SIG-M5 treated with dmso at 0.1 percent for 504 hours (cell line): ENCODE measurements around the gene KRTAP10-2.
"Not testable (repeated sequence)": the region's sequence is repeated elsewhere in the genome, so short reads cannot be mapped to it uniquely, and the experiment has no call there.

Source experiments
- DNase-seq: peaks from one replicate; lab custom pipeline; 2025; ENCODE audit not compliant: unreplicated experiment; lab: John Stamatoyannopoulos, UW

KRTAP10-2 gene, protein sequence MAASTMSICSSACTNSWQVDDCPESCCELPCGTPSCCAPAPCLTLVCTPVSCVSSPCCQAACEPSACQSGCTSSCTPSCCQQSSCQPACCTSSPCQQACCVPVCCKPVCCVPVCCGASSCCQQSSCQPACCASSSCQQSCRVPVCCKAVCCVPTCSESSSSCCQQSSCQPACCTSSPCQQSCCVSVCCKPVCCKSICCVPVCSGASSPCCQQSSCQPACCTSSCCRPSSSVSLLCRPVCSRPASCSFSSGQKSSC

GRCh38 chr21:44551340-44551961, at the start of gene KRTAP10-2:
KRTAP10-2 (minus strand) TSS chr21:44551505; CDS start chr21:44551458, 47 bp downstream.
- no peak for DNase-seq

DNA sequence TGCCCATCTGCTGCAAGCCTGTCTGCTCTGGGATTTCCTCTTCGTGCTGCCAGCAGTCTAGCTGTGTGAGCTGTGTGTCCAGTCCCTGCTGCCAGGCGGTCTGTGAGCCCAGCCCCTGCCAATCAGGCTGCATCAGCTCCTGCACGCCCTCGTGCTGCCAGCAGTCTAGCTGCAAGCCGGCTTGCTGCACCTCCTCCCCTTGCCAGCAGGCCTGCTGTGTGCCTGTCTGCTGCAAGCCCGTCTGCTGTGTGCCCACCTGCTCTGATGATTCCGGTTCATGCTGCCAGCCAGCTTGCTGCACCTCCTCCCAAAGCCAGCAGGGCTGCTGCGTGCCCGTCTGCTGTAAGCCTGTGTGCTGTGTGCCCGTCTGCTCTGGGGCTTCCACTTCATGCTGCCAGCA, 49.8 kb upstream of the KRTAP10-2 start:
- DNase-seq, result not testable (repeated sequence)

DNA sequence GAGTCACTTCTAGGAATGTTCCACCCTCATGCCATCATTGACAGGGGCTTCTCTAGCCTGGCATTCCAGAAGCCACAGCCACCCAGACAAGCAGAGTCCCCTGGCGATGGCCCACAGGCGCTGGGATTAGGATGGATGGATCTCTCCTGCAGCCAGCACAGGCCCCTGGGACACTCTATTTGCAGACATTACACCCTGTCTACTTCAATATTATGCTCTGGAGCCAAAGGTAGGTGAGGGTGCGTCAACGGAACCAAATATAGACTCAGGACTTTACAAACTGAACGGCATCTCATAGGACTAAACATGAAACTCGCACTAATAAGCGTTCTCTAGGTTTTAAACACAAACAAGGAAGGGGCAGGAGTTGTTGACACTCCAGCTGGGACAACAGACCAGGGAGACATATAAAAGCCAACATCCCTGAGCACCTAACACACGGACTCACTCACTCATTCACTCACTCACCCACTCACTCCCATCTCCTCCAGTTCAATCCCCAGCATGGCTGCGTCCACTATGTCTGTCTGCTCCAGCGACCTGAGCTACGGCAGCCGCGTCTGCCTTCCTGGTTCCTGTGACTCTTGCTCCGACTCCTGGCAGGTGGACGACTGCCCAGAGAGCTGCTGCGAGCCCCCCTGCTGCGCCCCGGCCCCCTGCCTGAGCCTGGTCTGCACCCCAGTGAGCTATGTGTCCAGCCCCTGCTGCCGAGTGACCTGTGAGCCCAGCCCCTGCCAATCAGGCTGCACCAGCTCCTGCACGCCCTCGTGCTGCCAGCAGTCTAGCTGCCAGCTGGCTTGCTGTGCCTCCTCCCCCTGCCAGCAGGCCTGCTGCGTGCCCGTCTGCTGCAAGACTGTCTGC, 49.0 kb upstream of the KRTAP10-2 start, which contains the start of gene KRTAP10-7:
TSS of gene KRTAP10-7 (plus strand) at position 480 of the 861 bp plus-strand sequence. CDS start at position 505, 25 bp downstream.
- DNase-seq, result not testable (repeated sequence)

DNA sequence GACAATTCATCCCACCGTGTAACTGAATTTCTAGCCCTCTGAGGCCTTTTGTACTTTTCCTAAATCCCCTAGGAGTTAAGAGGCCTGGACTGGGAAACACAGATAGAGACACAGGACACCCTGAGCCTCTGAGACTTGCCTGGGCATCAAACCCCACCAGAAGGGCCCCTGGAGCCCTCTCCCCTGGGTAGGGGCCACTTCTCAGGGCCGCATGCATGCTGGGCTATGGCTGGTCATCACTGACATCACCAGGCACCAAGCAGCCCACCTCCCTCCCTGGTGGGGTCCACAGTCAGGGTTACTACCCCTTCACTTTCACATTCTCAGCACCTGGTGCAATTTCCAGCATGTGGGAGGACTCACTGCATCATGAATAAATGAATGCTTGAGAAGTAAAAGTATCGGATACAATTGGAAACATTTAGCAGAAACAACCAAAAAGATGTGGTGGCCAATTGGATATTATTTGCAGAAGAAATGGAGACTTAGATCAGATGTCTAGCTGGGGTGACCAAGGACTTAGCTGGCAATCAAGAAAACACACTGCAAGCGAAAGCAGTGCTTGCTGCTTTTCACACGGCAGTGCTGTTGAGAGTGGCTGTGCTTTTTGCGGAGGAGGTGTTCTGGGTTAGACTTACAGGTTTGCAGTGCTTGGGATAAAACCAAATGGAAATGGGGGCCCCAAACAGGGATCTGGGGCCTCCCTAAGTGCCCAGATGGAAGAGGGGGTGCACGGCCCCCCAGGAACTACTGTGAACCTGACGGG, 48.1 kb upstream of the KRTAP10-2 start:
- no peak for DNase-seq

DNA sequence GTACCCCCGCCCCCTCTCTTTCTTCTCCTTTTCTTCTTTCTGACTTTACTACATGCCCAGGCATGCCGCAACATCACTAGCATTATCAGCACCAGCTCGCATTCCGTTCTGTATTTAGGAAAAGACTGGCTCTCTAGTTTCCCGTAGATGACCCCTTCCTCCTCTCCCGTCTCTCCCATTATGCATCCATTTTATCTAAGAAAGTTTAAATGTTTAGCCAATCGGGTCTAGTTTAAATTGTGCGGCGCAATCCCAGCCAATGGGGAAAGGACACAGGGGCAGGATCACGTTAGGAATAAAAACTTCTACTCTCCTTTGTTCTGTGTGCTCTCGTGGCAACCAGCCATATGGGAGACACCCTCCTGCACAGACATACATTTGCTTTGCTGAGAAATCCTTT, 46.8 kb upstream of the KRTAP10-2 start:
- DNase-seq, result no peak

- DNase-seq, result no peak
These were observed 44.9 kb upstream of the KRTAP10-2 start for GRCh38 chr21:44596068-44596725.

GRCh38 chr21:44595524-44595923, 44.2 kb upstream of the KRTAP10-2 start:
- DNase-seq, result no peak

DNA sequence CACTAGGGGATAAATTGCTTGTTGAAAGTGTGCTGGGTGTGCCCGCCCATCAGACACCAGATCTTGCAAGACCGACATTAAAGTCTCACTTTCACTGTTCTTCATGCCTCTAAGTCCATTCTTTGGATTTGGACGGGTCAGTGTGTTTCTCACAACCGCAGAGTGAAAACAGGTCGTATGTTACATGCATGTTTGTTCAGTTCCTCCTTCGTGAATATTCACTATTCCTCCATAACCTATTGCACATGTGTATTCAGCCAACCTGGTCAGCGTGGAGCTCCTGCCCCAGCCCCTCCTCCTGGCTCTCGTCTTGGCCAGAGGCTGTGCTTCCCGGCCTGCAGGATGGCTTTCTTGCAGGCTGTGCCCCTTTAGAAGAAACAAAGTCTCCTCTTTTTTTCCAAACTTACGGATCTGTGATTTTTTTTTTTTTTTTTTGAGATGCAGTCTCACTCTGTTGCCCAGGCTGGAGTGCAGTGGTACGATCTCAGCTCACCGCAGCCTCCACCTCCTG, 43.2 kb upstream of the KRTAP10-2 start:
- no peak for DNase-seq

GRCh38 chr21:44593598-44594405, 42.5 kb upstream of the KRTAP10-2 start:
- DNase-seq, result no peak

- no peak for DNase-seq
These were observed 41.4 kb upstream of the KRTAP10-2 start, which contains the start of gene KRTAP10-6 for GRCh38 chr21:44592446-44593311. KRTAP10-6 (minus strand) TSS chr21:44592505; CDS start chr21:44592484, 21 bp downstream.

GRCh38 chr21:44591801-44592130, 40.5 kb upstream of the KRTAP10-2 start:
- not testable (repeated sequence) for DNase-seq

- DNase-seq, result not testable (repeated sequence)
These were observed 39.8 kb upstream of the KRTAP10-2 start for GRCh38 chr21:44590897-44591800.

- no peak for DNase-seq
These were observed 39.0 kb upstream of the KRTAP10-2 start for GRCh38 chr21:44590311-44590721.

- DNase-seq, result no peak
These were observed 38.4 kb upstream of the KRTAP10-2 start for GRCh38 chr21:44589586-44590305.

- no peak for DNase-seq
These were observed 37.8 kb upstream of the KRTAP10-2 start for GRCh38 chr21:44589094-44589493.

- no peak for DNase-seq
These were observed 34.6 kb upstream of the KRTAP10-2 start for GRCh38 chr21:44585892-44586291.

- no peak for DNase-seq
These were observed 32.5 kb upstream of the KRTAP10-2 start for GRCh38 chr21:44583800-44584147.
